GM12873 (cell line): ENCODE results near the gene A4GALT.

Experiments
- CTCF ChIP-seq: IDR thresholded peaks from 2 replicates; pipeline ENCODE4 v1.5.1; 2012; ENCODE audit warnings: low read depth, mild to moderate bottlenecking, moderate library complexity, low read length, control low read depth; ENCODE audit not compliant: insufficient read depth; ENCODE audit errors: missing control alignments

Gene A4GALT

GRCh38 chr22:42704896-42705295 lies 15.8 kb downstream of the A4GALT start:
- TF ChIP-seq CTCF = no peak

- no peak for TF ChIP-seq CTCF
Observed at GRCh38 chr22:42702675-42703074, 18.0 kb downstream of the A4GALT start.

GRCh38 chr22:42701694-42702093 lies 19.0 kb downstream of the A4GALT start:
- no peak for TF ChIP-seq CTCF

- no peak for TF ChIP-seq CTCF
Observed at GRCh38 chr22:42700901-42701300, 19.8 kb downstream of the A4GALT start.

GRCh38 chr22:42700355-42700754 lies 20.3 kb downstream of the A4GALT start:
- no peak for TF ChIP-seq CTCF

GRCh38 chr22:42699976-42700352 lies 20.7 kb downstream of the A4GALT start:
- no peak for TF ChIP-seq CTCF

GRCh38 chr22:42699281-42699975 lies 21.2 kb downstream of the A4GALT start:
- no peak for TF ChIP-seq CTCF
